Measurements from ENCODE around the gene WDR46.
"Not testable (repeated sequence)": the region's sequence is repeated elsewhere in the genome, so short reads cannot be mapped to it uniquely, and the experiment has no call there.

The WDR46 gene

DNA sequence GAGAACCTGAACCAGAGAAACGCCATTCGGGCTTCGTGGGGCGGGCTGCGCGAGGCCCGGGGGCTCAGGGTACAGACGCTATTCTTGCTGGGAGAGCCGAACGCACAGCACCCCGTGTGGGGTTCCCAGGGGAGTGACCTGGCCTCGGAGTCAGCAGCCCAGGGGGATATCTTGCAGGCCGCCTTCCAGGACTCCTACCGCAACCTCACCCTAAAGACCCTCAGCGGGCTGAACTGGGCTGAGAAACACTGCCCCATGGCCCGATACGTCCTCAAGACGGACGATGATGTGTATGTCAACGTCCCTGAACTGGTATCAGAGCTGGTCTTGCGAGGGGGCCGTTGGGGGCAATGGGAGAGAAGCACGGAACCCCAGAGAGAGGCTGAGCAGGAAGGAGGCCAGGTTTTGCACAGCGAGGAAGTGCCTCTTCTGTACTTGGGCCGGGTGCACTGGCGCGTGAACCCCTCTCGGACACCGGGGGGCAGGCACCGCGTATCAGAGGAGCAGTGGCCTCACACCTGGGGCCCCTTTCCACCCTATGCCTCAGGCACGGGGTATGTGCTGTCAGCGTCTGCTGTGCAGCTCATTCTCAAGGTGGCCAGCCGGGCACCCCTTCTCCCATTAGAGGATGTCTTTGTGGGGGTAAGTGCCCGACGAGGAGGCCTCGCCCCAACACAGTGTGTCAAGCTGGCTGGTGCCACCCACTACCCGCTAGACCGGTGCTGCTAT is 11.2 kb downstream of the WDR46 start:
- no peak for TF ChIP-seq Cebpa-rat (IDR thresholded peaks at IDR 0.05)

DNA sequence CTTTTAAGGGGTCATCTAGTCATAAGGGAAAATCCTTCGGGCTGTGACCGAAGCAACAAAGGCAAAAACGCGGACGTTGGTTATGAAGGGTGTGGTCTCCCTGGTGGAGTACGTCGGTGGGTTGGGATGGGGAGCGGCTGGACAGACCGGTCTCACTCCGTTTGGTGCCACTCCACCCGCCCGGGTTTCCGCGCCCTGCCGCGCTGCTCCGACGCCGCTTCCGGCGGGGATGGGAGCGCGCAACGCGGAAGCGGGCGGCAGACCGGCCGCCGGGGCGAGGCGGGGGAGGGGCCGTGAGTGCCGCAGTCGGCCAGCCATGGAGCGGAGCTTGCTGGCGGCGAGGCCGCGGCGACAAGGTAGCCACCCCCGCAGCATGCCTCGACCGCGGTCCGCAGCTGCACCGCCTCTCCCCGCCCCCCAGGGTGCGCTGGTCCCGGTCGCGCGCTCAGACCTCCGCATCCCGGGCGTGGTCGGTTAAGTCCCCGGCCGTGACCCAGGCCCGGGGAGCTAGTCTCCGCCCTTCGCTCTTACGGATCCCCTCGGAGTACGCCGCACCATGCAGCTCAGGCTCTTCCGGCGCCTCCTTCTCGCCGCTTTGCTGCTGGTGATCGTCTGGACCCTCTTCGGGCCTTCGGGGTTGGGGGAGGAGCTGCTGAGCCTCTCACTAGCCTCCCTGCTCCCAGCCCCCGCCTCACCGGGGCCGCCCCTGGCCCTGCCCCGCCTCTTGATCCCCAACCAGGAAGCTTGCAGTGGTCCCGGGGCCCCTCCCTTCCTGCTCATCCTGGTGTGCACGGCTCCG is 12.0 kb downstream of the WDR46 start, which contains the start of gene B3GALT4:
Gene B3GALT4, plus strand, starts transcription at position 260 of the 799 bp plus-strand sequence. Its CDS starts 297 bp downstream, at position 557.
- no peaks in the 10 kb centered on the region for H3K27me3 ChIP-seq
- TF ChIP-seq Cebpa-rat (IDR thresholded peaks at IDR 0.05) = no peak
- peak within 1 kb of the TSS; percentile 69 to 92 (median 86) for H3K4me3 ChIP-seq
- peaks cover 35 to 95% (median 84%) of the 10 kb centered on the region in 11 experiments; a peak in 21 of 22 replicates for H4K20me1 ChIP-seq
- peaks cover 71 to 88% (median 77%) of the 10 kb centered on the region in 10 experiments for H3K4me1 ChIP-seq
- H3K4me2 ChIP-seq = peak within 1 kb of the TSS; percentile 90 to 99 (median 97)
- H3K9me3 ChIP-seq (replicated peaks in 1 of 11) = no peaks in the 10 kb centered on the region
- H3K9ac ChIP-seq = peak within 1 kb of the TSS; percentile 83 to 99 (median 95)
- peaks cover 59 to 87% (median 80%) of the 10 kb centered on the region in 11 experiments for H3K36me3 ChIP-seq
- peak within 1 kb of the TSS; percentile 78 to 99 (median 84) for H3K27ac ChIP-seq

More for the DNA sequence above, 11.2 kb downstream of the WDR46 start:
- Histone ChIP-seq H3K27me3 (no peaks in the 10 kb centered on the region), H3K4me3 (peak overlapping the region; percentile 69 to 92 (median 86)), H3K27ac (peak overlapping the region; percentile 78 to 99 (median 84)), H4K20me1 (peaks cover 33 to 96% (median 84%) of the 10 kb centered on the region in 11 experiments; a peak in 21 of 22 replicates), H3K36me3 (peaks cover 65 to 90% (median 83%) of the 10 kb centered on the region in 11 experiments), H3K4me1 (peaks cover 71 to 88% (median 77%) of the 10 kb centered on the region in 10 experiments), H3K9me3 (replicated peaks in 1 of 11) (no peaks in the 10 kb centered on the region), H3K4me2 (peak overlapping the region; percentile 90 to 99 (median 97)), H3K9ac (peak overlapping the region; percentile 83 to 99 (median 95))

DNA sequence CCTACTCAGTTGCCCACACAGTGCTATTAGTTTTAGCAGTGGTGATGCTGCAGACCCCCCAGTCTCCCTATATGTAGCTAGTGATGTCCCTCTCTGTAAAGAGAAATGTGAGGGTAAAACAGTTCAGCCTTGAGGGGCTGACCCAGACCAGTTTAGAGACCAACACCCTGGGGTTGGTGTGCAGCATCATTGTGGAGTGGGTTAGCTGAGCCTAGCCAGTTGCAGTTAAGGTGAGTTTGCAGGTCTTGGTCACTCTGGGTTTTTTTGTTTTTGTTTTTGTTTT is 12.5 kb downstream of the WDR46 start:
- H3K36me3 ChIP-seq = peaks cover 58 to 81% (median 74%) of the 10 kb centered on the region in 11 experiments
- no peaks in the 10 kb centered on the region for H3K27me3 ChIP-seq
- H3K4me3 ChIP-seq = peak overlapping the region; percentile 69 to 92 (median 86)
- H3K9ac ChIP-seq = peak overlapping the region; percentile 83 to 99 (median 95)
- peak overlapping the region; percentile 78 to 99 (median 84) for H3K27ac ChIP-seq
- H3K4me1 ChIP-seq = peaks cover 71 to 82% (median 77%) of the 10 kb centered on the region in 10 experiments
- no peaks in the 10 kb centered on the region for H3K9me3 ChIP-seq (replicated peaks in 1 of 11)
- H4K20me1 ChIP-seq = peaks cover 35 to 89% (median 79%) of the 10 kb centered on the region in 11 experiments; a peak in 21 of 22 replicates
- H3K4me2 ChIP-seq = peak overlapping the region; percentile 90 to 99 (median 97)
- TF ChIP-seq Cebpa-rat (IDR thresholded peaks at IDR 0.05) = no peak

DNA sequence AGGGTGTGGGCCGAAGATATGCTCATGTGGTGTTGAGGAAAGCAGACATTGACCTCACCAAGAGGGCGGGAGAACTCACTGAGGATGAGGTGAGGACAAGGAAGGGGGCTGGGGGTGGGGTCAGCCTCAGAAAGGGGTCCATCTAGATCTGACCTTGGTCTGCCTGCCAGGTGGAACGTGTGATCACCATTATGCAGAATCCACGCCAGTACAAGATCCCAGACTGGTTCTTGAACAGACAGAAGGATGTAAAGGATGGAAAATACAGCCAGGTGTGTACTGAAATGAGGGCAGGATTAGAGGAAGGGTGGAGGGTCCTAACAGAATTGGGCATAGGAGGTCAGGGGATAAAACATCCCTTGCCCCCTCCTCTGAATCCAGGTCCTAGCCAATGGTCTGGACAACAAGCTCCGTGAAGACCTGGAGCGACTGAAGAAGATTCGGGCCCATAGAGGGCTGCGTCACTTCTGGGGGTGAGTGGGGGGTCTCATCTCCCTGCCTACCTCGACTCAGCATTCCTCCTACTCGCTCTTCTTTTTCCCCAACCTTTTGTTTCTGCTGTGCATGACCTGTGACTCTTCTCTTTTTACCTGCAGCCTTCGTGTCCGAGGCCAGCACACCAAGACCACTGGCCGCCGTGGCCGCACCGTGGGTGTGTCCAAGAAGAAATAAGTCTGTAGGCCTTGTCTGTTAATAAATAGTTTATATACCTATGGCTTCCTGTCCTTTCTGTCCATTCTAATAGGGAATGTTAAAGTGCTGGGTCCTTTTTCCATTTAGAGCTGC is 13.1 kb downstream of the WDR46 start:
- not testable (repeated sequence) for H3K27me3 ChIP-seq; H3K9me3 ChIP-seq (replicated peaks in 1 of 11)
- Histone ChIP-seq H4K20me1 (peaks cover 35 to 84% (median 75%) of the 10 kb centered on the region in 11 experiments; a peak in 21 of 22 replicates), H3K27ac (peak overlapping the region in 10 of 11 experiments; percentile 78 to 99 (median 86); a peak in 18 of 22 replicates), H3K4me2 (peak overlapping the region; percentile 90 to 99 (median 97)), H3K36me3 (peaks cover 58 to 76% (median 69%) of the 10 kb centered on the region in 11 experiments), H3K4me1 (peaks cover 72 to 78% (median 75%) of the 10 kb centered on the region in 10 experiments), H3K9ac (peak overlapping the region; percentile 91 to 99 (median 95)), H3K4me3 (peak overlapping the region; percentile 69 to 92 (median 86))

DNA sequence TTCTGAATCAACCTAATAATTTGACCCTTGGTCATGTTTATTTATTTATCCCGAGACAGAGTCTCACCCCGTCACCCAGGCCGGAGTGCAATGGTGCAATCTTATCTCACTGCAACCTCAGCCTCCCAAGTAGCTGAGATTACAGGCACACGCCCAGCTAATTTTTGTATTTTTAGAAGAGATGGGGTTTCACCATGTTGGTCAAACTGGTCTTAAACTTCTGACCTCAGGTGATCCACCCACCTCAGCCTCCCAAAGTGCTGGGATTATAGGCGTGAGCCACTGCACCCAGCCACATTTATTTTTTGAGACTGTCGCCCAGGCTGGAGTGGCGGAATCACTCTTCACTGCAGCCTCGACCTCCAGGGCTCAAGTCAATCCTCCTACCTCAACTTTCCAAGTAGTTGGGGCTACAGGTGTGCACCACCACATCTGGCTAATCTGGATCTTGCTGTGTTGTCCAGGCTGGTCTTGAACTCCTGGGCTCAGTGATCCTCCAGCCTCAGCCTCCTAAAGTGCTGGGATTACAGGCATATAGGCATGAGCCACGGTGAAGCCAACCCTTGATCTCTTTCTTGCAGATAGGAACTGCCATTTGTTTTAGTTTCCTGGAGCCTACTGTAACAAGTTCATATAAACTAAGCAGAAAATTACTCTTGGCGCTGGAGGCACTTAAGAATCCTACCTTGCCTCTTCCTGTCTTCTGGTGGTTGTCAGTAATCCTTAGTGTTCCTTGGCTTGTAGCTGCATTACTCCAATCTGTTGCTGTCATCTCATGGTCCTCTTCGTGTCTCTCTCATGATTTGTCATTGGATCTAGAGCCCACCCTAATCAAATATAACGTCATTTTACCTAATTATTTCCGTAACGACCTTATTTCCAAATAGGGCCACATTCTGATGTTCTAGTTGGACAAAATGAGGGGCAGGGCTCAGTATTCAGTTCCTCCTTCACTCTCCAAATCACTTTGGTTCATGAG is 14.8 kb downstream of the WDR46 start:
- Histone ChIP-seq H3K27ac (peak overlapping the region in 10 of 11 experiments; percentile 23 to 99 (median 97); a peak in 17 of 22 replicates), H3K36me3 (peaks cover 56 to 69% (median 62%) of the 10 kb centered on the region in 11 experiments), H3K4me3 (peak overlapping the region; percentile 74 to 92 (median 88)), H3K9me3 (replicated peaks in 1 of 11) (no peaks in the 10 kb centered on the region), H3K4me2 (peak overlapping the region; percentile 90 to 99 (median 97)), H3K9ac (peak overlapping the region; percentile 91 to 99 (median 95)), H3K27me3 (no peaks in the 10 kb centered on the region), H3K4me1 (peaks cover 72 to 80% (median 74%) of the 10 kb centered on the region in 10 experiments), H4K20me1 (peaks cover 35 to 66% (median 57%) of the 10 kb centered on the region in 11 experiments; a peak in 21 of 22 replicates)
- no peak for TF ChIP-seq Cebpa-rat (IDR thresholded peaks at IDR 0.05)

DNA sequence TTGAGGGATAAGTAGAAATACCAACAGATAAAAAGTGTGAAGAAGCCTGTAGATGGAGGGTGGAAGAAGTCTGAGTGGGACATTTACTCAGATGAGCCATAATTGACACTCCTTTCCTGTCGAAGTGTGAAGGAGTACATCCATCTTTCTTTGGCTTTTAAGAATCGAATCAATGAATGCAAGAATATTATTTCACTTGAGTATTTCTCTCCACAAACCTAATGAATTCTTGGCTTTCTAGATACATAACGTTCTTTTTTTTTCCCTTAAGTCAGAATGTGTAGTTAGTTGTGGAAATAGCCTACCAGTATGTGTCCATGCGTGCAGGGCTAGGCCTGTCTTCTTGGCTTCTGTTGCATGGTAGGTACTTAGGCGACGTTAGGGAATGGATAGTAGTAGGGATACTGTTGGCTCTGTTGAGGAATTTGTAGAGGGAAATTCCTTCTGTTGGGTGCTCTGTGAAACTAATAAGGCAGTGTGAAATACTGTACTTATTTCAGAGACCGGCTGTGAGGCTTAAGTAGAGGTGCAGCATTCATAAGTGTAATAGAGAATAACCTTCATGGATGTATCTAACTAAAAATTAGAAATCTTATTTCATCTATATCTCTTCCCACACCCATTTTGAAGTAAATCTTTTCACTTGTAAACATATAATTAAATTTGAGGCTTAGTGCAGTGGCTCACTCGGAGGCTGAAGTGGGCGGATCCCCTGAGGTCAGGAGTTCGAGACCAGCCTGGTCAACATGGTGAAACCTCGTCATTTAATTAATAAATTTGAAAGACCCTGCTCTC is 15.7 kb downstream of the WDR46 start:
- Histone ChIP-seq H3K27ac (peak overlapping the region; percentile 92 to 99 (median 98); a peak in 21 of 22 replicates), H3K27me3 (no peaks in the 10 kb centered on the region), H3K4me2 (peak overlapping the region; percentile 90 to 99 (median 97)), H3K36me3 (peaks cover 58 to 69% (median 62%) of the 10 kb centered on the region in 11 experiments), H3K9me3 (replicated peaks in 1 of 11) (no peaks in the 10 kb centered on the region), H3K4me1 (peaks cover 63 to 74% (median 66%) of the 10 kb centered on the region in 10 experiments), H4K20me1 (peaks cover 35 to 57% (median 49%) of the 10 kb centered on the region in 11 experiments; a peak in 21 of 22 replicates), H3K4me3 (peak overlapping the region; percentile 74 to 92 (median 88)), H3K9ac (peak overlapping the region; percentile 91 to 99 (median 95))
- TF ChIP-seq Cebpa-rat (IDR thresholded peaks at IDR 0.05) = no peak
